Stimulated activated CD8-positive, alpha-beta memory T cell treated with anti-CD3 and anti-CD28 coated beads, Interleukin-15, amount 100 ng/mL, for 4 hours (primary cell): ENCODE data around the gene CACNA2D4.

Experiments
- DNase-seq, 2 donors: peaks; one replicate each; pipeline ENCODE4 v3.0.0-alpha.2; 2020; ENCODE audit warnings: low read depth in 2 of 2

The CACNA2D4 gene

DNA sequence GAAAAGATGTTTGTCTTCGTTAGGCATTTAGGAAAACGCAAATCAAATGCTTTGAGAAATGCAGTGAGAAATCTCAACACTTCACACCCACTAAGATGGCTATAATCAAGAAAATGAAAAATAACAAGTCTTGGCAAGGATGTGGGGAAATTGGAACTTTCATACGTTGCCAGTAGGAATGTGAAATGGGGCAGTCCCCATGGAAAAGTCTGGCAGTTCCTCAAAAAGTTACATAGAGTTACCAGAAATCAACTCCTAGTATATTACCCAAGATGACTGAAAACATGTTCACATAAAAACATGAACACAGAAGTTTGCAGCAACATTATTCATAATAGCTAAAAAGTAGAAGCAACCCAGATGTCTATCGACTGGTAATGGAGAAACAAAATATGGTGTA lies 139.5 kb downstream of the CACNA2D4 start:
- DNase-seq: no peak

- DNase-seq: no peak
Observed at GRCh38 chr12:1777798-1778197, 140.7 kb downstream of the CACNA2D4 start.

DNA sequence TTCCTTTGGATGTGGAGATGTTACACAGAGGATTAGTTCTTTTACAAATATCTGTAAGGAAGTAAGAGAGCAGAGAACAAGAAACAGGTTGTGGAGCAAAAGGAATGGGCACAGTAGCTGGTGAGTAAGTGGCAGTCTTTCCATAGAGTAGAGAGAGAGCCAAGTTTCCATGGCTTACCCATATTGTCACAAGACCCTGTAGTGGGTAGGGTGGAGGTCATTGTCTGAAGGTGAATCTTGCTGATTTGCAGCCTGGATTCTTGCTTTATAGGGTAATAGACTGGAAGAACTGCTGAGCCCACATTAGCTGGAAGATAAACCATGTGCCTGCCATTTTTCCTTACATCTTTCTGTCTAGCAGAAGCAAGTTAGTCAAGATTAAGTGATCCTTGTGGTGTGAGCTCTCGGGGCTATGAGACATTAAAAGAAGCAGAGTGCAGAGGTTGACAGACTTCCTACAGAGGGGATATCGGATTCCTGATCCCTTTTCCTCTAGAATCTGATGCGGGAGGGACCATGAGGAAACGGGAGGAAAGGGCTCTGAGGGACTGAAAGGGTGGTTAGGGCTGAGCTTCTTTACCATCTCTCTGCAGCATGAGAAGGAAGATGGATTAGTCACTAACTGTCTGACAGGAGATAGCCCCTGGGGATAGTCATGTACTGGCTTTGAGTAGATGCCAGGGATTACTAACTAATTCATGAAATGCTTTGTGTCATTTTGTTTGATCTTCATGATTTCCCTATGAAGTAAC lies 142.1 kb downstream of the CACNA2D4 start:
- no peak for DNase-seq

DNA sequence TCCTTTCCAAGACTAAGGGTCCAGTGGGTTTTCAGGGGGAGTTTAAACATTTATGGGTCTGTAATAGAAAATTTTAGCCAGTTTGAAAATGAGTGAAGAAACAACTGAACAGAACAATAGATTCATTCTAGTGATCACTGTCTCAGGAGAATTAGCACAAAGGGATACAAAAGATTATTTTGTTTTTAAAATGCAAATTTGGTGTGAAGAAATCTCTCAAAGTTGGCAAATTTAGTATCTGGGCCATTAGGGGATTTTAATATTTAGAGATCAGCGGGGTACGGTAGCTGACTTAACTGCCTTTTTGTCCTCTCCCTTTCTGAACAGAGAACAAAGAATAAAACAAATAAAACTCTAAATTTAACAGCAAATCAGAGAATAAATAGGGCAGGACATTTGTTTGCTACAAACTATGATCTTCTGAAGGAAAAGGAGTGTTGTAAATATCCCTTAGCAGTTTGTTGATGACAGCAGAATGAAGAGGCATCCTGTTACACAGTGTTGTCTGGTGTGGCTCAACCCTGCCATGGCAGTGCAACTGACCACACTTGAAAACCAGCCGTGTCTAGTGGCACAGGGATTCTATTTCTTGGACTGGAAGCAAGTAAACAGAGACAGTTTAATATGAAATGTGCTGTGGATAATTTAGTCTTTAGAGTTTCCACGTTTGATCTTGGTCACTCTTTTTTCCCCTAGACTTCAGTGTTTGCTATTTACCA lies 144.4 kb downstream of the CACNA2D4 start:
- DNase-seq: no peak

GRCh38 chr12:1769809-1770494 lies 148.5 kb downstream of the CACNA2D4 start:
- no peak for DNase-seq

DNA sequence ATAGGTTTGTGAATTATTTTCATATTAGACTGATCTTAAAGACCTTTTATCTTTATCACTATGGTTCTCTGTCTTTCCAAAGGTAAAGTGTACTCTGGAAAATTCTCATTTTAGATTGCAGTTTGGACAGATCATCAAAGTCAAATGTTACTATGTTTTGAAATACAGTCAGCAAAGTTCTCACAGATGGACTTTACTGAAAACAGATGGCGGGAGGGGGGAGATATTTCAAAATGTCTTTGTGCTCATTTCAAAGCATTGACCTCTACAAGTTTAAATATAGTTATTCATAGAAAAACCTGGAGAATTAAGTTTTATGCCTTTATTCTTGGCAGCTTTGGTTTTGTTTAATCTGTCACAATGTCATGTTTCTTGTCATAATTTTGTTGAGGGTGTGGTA lies 149.8 kb downstream of the CACNA2D4 start:
- DNase-seq: no peak

DNA sequence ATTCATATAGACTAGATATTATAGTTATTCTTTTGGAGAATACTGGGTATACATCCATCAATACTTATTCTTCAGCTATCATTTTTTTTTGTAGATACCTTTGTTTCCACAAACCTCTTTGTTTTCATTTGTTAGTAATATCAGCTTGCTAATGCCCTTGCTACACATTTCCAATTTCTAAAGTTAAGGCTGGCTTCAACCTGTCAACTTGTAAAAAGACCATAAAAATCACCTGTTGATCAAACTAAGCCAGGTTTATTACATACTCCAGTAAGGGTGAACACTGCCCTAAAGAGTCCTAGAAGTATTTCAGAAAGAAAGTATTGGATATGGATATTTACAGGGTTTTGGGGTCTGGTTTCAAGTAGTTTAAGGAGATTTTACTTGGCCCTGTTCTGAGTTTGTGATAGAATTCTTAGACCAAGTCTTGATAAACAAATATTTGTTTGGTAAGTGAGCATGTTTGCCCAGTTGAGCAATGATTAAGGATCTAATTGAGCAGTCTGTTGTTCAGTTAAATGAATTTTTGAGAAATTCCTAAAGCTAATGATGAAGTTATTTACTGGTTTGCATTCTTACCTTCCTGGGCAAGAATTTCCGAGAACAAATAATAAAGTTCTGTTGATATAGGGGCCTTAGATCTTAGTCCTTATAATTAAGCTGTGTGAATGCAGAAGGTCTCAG lies 150.9 kb downstream of the CACNA2D4 start:
- DNase-seq: no peak

- DNase-seq: no peak
Observed at GRCh38 chr12:1766110-1766509, 152.3 kb downstream of the CACNA2D4 start.

- DNase-seq: no peak
Observed at GRCh38 chr12:1763153-1763552, 155.3 kb downstream of the CACNA2D4 start.

DNA sequence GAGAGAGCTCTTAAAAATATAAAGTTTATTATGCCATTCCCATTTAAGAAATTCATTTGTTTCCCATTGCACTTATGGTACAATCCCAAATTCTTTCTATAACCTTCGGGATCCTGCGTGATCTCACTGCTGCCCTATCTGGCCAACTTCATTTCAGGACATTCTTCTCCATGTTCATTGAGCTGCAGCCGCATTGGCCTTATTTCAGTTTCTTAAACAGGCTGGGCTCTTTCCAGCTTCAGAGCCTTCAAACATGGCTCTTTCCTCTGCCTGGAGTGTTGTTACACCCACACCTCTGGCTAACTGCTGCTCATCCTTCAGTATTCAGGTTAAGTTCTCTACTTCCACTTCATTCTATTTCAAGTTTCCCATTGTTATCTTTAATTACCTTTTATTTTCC lies 156.6 kb downstream of the CACNA2D4 start:
- DNase-seq: no peak

GRCh38 chr12:1760566-1761382 lies 157.7 kb downstream of the CACNA2D4 start:
- no peak for DNase-seq

DNA sequence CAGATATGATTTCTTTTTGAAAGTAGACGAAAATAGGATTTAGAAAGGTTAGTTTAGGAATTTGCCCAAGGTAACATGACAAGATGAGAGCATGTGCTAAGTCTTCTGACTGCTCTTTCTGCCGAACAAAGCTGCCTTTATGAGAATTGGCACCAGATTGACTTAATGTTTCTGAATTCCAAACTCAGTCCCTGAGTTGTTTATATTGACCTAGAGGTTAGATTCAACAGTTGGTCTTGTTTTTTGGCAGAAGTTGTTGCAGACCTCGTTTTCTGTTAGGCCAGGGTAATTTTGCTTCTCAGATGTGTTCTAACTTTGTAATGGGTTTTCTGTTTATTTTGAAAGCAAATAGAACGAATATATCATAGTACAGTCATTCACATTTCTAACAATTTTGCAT lies 159.6 kb downstream of the CACNA2D4 start:
- DNase-seq: no peak

- no peak for DNase-seq
Observed at GRCh38 chr12:1758376-1758775, 160.1 kb downstream of the CACNA2D4 start.

- DNase-seq: no peak
Observed at GRCh38 chr12:1750300-1750699, 168.2 kb downstream of the CACNA2D4 start.

- DNase-seq: no peak
Observed at GRCh38 chr12:1749019-1749418, 169.4 kb downstream of the CACNA2D4 start.

GRCh38 chr12:1747609-1748008 lies 170.8 kb downstream of the CACNA2D4 start:
- DNase-seq: no peak

DNA sequence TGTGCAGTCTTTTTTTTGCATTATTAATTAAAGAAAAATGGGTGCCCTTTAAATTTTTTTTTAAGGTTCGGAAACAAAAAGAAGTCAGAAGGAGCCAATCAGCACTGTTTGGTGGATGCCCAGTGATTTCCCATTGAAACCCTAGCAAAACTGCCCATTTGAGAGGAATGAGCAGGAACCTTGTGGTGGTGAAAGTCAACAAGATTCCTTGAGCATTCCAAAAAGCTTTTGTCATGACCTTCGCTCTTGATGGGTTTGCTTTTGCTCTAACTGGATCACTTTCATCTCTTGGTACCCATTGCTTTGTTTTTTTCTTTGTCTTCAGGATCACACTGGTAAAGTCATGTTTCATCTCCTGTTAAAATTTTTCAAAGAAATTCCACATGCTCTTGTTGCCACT lies 173.5 kb downstream of the CACNA2D4 start:
- no peak for DNase-seq
